HFF-Myc (cell line): ENCODE data around the gene TBCD.
"Not testable (repeated sequence)": the region's sequence is repeated elsewhere in the genome, so short reads cannot be mapped to it uniquely, and the experiment has no call there.

Source experiments
- DNase-seq: peaks from one replicate; pipeline ENCODE4 v3.0.0-alpha.2; 2011; ENCODE audit warnings: low read depth; ENCODE audit errors: extremely low read depth
- H3K4me3 ChIP-seq: replicated peaks from 2 replicates; pipeline ENCODE4 v1.5.1; 2011; ENCODE audit warnings: low read depth, mild to moderate bottlenecking, control low read depth, low read length
- TF ChIP-seq, protein P1 (sequence below): IDR thresholded peaks from 2 replicates; pipeline ENCODE4 v1.5.1; 2012; ENCODE audit warnings: mild to moderate bottlenecking, low read depth, low read length, control low read depth; ENCODE audit errors: missing control alignments

Gene TBCD

DNA sequence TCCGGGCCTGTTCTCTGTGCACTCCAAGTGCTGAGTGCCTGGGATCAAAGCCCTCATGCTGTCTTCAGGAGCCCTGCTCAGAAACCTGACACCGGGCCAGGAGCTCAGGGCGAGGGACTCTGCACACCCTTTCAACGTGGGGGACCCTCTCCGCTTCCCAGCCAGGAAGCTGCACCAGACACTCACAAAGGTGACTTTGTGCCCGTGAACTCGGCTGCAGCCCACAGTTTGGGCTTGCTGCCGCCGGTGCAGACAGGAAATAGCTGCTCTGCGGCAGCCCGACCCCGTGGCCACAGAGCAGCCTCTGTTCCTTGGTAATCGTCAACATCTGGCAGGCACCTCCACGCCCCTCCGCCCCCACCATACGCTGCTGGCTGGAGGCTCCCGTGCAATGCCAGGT, 234.1 kb downstream of the TBCD start:
- TF ChIP-seq, protein P1, sequence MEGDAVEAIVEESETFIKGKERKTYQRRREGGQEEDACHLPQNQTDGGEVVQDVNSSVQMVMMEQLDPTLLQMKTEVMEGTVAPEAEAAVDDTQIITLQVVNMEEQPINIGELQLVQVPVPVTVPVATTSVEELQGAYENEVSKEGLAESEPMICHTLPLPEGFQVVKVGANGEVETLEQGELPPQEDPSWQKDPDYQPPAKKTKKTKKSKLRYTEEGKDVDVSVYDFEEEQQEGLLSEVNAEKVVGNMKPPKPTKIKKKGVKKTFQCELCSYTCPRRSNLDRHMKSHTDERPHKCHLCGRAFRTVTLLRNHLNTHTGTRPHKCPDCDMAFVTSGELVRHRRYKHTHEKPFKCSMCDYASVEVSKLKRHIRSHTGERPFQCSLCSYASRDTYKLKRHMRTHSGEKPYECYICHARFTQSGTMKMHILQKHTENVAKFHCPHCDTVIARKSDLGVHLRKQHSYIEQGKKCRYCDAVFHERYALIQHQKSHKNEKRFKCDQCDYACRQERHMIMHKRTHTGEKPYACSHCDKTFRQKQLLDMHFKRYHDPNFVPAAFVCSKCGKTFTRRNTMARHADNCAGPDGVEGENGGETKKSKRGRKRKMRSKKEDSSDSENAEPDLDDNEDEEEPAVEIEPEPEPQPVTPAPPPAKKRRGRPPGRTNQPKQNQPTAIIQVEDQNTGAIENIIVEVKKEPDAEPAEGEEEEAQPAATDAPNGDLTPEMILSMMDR: no peak
- DNase-seq: peak; percentile 48

GRCh38 chr17:82989051-82989450, 237.2 kb downstream of the TBCD start:
- not testable (repeated sequence) for DNase-seq, H3K4me3 ChIP-seq

More for the DNA sequence above, 234.1 kb downstream of the TBCD start:
- no peak overlapping the region for H3K4me3 ChIP-seq

DNA sequence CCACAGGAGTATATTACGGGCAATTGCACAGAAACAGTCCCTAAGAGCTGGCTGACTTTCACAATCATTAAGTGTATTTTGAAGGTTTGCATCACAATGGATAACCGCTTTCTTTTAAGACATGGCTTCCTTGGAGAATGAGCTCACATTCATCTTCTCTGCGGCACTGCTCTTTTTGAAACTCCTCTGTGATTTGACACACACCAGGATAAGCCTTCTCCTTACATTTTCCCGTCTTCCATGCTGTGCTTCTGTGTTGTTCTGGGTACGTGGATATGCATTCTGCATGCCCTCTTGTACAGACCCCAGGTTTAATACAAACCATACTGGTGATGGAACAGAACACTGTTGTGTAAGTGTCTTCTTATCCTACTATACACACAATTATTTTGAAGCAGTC, 238.0 kb downstream of the TBCD start:
- TF ChIP-seq, protein P1: no peak
- no peak overlapping the region for H3K4me3 ChIP-seq
- no peak for DNase-seq

DNA sequence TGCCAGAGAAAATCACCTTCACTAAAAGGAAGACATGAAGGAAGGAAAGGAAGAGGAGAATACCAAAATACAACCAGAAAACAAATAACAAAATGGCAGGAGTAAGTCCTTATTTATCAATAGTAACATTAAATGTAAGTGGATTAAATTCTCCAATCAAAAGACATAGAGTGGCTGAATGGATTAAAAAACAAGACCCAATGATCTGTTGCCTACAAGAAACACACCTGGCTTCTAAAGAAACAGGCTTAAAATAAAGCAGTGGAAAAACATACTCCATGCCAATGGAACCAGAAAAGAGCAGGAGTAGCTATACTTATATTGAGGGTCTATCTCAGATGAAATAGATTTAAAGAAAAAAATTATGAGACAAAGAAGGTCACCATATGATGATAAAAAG, 241.1 kb downstream of the TBCD start:
- no peak overlapping the region for H3K4me3 ChIP-seq
- DNase-seq: no peak
- TF ChIP-seq, protein P1: no peak
